Measurements from ENCODE around the gene ESAM.

- TF ChIP-seq, protein P1, sequence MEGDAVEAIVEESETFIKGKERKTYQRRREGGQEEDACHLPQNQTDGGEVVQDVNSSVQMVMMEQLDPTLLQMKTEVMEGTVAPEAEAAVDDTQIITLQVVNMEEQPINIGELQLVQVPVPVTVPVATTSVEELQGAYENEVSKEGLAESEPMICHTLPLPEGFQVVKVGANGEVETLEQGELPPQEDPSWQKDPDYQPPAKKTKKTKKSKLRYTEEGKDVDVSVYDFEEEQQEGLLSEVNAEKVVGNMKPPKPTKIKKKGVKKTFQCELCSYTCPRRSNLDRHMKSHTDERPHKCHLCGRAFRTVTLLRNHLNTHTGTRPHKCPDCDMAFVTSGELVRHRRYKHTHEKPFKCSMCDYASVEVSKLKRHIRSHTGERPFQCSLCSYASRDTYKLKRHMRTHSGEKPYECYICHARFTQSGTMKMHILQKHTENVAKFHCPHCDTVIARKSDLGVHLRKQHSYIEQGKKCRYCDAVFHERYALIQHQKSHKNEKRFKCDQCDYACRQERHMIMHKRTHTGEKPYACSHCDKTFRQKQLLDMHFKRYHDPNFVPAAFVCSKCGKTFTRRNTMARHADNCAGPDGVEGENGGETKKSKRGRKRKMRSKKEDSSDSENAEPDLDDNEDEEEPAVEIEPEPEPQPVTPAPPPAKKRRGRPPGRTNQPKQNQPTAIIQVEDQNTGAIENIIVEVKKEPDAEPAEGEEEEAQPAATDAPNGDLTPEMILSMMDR (IDR thresholded peaks at IDR 0.05): no peak
- TF ChIP-seq POLR2A (IDR thresholded peaks at IDR 0.05): no peak
Measured at GRCh38 chr11:124737638-124738305, 24.3 kb downstream of the ESAM start.

All from esophagus squamous epithelium (tissue), 4 donors.